NOMO-1 treated with dmso at 0.1 percent for 144 hours (cell line): ENCODE measurements around the gene LIN52.
"Not testable (repeated sequence)": the region's sequence is repeated elsewhere in the genome, so short reads cannot be mapped to it uniquely, and the experiment has no call there.

Experiments used
- DNase-seq: peaks from one replicate; lab custom pipeline; 2025; ENCODE audit not compliant: unreplicated experiment; lab: John Stamatoyannopoulos, UW

Gene LIN52

GRCh38 chr14:74105381-74105780 lies 20.6 kb downstream of the LIN52 start:
- no peak for DNase-seq

- no peak for DNase-seq
Measured at GRCh38 chr14:74109369-74109768, 24.6 kb downstream of the LIN52 start.

GRCh38 chr14:74111395-74112216 lies 26.9 kb downstream of the LIN52 start:
- not testable (repeated sequence) for DNase-seq

- DNase-seq = not testable (repeated sequence)
Measured at GRCh38 chr14:74125487-74125886, 40.7 kb downstream of the LIN52 start.

GRCh38 chr14:74126315-74127013 lies 41.7 kb downstream of the LIN52 start:
- no peak for DNase-seq

- no peak for DNase-seq
Measured at GRCh38 chr14:74127634-74128033, 42.9 kb downstream of the LIN52 start.

- no peak for DNase-seq
Measured at GRCh38 chr14:74133833-74134481, 49.2 kb downstream of the LIN52 start.

GRCh38 chr14:74134484-74134883 lies 49.7 kb downstream of the LIN52 start:
- no peak for DNase-seq

DNA sequence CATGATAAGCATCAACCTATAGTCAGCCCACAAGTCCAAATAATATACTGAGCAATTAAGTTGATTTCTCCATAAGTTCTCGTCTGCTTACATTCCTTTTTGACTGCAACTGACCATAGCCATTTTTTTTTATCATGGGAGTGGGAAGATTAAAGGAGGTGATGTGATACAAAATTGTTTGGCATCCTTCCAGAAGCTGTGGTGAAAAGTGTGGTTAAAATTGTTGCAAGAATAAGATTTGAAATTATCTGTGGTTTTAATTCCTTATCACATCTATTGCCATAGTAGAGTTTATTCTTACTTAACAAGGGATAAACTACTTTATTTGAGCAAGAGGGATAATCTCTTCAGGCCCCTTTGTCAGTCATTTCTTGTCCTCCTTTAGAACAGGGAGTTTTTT lies 50.7 kb downstream of the LIN52 start:
- DNase-seq = no peak

GRCh38 chr14:74140374-74140850 lies 55.7 kb downstream of the LIN52 start:
- no peak for DNase-seq

- DNase-seq = no peak
Measured at GRCh38 chr14:74141703-74142102, 56.9 kb downstream of the LIN52 start.

- no peak for DNase-seq
Measured at GRCh38 chr14:74142523-74142922, 57.8 kb downstream of the LIN52 start.

GRCh38 chr14:74144789-74145188 lies 60.0 kb downstream of the LIN52 start:
- no peak for DNase-seq

GRCh38 chr14:74147571-74147970 lies 62.8 kb downstream of the LIN52 start:
- no peak for DNase-seq

- no peak for DNase-seq
Measured at GRCh38 chr14:74148705-74149104, 63.9 kb downstream of the LIN52 start.

DNA sequence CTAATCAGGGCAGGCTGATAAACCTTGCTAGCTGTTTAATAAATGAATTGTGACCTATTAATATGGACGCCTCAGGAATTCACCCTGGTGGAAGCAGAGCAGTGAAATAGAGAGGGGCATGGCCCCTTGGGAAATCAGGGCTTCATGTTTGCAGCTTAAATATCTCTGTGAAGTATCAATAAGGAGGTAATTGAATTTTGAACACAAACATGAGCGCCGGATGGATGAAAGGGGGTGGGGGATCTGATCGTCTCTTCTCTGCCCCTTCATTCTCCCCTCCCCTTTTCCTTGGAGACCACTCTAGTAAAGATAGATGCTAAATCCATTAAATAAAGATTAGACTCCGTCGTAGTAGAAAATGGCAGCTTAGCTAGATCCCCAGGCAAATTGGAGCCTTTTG lies 70.5 kb downstream of the LIN52 start:
- DNase-seq = no peak

DNA sequence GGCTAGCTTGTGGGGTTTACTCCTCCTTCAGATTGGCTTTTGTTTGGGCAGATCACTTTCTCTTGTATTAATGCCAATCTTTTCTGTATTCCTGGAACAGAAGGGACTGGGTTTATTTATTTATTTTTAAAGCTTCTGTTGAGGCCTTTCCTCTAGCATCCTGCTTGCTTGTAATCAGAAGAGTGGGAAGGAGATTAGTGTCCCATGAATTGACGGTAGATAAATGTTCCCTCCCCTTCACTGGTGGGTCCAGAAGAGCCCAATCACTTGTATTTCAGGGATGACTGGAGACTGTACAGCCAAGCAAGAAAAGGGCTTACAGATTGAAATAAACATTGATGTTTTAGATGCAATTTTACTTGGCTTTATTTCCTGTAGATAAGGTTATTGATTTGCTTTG lies 71.0 kb downstream of the LIN52 start:
- no peak for DNase-seq

DNA sequence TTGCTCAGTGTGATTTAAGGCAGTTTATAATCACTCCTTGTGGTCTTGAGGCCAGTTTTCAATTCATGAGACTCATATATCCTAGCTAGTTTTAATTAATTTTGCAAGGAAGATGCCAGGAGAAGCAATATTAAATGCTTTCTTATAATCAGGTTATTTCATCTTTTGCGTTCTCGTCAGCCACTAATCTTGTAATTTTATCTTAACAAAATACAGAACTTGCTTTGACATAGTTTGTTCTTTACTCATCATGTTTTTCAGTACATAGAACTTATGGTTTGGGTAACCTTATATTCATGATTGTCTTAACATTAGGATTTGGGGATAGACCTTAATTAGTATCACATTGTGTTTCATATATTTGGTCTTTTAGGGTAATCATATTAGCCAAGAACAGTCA lies 76.0 kb downstream of the LIN52 start:
- no peak for DNase-seq

GRCh38 chr14:74161526-74162158 lies 76.9 kb downstream of the LIN52 start:
- DNase-seq = no peak

GRCh38 chr14:74169906-74170305 lies 85.2 kb downstream of the LIN52 start:
- no peak for DNase-seq

- DNase-seq = no peak
Measured at GRCh38 chr14:74176400-74176793, 91.6 kb downstream of the LIN52 start.
